22Rv1 (cell line): Measurements from ENCODE around the gene CBFB.
A peak's percentile ranks its signal among the peaks of the same experiment; 100 is the strongest.

Experiments
- H3K27ac ChIP-seq: fragments of 450-650 bp; 2 replicates; pipeline ENCODE4 v1.5.1; 2017
- CTCF ChIP-seq: fragments of 450-650 bp; IDR thresholded peaks from 2 replicates; pipeline ENCODE4 v1.5.1; 2017; ENCODE audit warnings: mild to moderate bottlenecking
- ZFX ChIP-seq: fragments of 450-650 bp; IDR thresholded peaks from 2 replicates; pipeline ENCODE4 v1.6.1; 2017; ENCODE audit warnings: antibody characterized with exemption, borderline replicate concordance

Gene CBFB

DNA sequence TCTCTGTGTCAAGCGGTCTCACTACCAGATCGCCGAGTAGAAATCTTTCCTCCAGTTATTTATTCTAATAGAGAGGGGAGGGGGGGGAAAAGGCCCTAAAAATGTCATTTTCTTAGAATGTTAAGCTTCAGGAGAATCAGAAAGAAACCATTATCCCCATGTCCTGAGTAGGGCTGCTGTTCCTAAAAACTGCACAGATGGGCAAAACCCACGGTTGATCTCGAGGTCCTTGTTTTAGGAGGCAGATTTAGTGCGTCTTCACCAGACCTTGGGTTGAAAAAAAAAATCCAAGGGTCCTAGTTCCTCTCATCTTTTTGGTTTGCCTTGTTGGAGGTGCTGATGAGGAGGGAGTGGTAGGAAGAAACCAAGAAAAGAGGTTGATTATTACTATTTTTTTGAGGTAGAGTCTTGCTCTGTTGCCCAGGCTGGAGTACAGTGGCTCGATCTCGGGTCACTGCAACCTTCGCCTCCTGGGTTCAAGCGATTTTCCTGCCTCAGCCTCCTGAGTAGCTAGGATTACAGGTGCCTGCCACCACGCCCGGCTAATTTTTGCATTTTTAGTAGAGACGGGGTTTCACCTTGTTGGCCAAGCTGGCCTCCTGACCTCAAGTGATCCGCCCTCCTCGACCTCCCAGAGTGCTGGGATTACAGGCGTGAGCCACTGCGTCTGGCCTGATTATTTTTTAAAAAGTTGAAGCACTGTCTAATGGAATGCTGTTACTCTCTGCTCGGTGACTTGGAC is 1.4 kb downstream of the CBFB start:
- TF ChIP-seq CTCF (no peak), ZFX (no peak)
- peak overlapping the region; percentile 90 for H3K27ac ChIP-seq

DNA sequence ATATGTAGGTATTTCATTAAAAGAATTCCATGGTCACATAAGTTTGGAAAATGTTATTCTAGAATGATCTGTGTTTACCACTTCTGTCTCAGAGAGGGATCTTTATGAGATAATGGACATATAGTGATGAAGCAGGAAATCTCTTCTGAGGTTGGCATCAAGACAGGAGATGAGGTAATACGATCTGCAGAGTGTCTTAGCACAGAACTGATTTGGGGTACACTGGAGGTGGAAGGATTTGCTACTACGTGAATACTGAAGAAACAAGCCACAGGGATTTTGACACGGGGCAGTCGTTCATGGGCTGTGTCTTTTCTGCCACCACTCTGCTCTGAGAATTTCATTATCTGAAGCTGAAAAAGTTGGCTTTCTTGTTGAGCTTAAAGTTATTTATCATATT is 5.5 kb downstream of the CBFB start:
- TF ChIP-seq CTCF (no peak), ZFX (no peak)

GRCh38 chr16:67035364-67035763 is 6.4 kb downstream of the CBFB start:
- H3K27ac ChIP-seq: no peak overlapping the region
- TF ChIP-seq ZFX (no peak), CTCF (no peak)

More for the DNA sequence above, 5.5 kb downstream of the CBFB start:
- no peak overlapping the region for H3K27ac ChIP-seq

DNA sequence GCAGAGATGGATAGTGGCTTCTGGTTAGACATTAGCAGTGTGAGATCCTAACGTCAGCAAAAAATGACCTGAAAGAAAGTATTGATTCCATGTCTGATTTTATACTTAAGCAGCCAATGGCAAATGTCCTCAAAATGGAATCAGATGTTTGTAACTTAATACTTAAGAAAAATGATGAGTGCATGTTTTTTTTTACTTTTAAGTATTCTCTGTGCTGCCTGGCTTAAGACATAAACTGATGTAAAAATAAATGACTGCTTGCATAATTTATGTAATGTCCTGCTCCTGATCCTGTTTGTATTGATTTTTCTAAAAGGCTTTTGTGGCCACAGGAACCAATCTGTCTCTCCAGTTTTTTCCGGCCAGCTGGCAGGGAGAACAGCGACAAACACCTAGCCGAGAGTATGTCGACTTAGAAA is 7.4 kb downstream of the CBFB start:
- no peak for TF ChIP-seq ZFX
- TF ChIP-seq CTCF: no peak
- peak overlapping the region; percentile 24 for H3K27ac ChIP-seq

- no peak overlapping the region for H3K27ac ChIP-seq
- no peak for TF ChIP-seq CTCF
- TF ChIP-seq ZFX: no peak
These were observed 10.5 kb downstream of the CBFB start for GRCh38 chr16:67039260-67040020.

DNA sequence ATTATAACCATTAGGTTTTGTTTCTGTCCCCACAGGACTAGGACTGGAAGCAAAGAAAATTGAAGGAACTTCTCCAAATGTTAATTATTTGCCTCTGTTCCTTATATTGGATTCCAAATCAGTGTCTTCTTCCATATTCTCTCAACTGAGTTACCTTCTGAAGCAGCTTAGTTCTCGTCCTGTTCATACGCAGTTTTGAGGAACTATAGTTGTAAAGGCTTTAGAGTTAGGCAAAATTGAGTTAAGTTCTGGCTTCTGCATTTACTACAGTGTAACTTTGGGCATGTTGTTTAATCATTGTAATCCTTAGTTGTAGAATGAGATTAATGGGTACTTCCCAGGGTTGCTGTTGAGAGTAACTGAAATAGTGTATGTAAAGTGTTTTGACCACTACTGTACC is 11.2 kb downstream of the CBFB start:
- H3K27ac ChIP-seq: no peak overlapping the region

More for the DNA sequence above, 11.2 kb downstream of the CBFB start:
- TF ChIP-seq ZFX (no peak), CTCF (no peak)
